OCI-LY1 (cell line): ENCODE results near the gene DMTF1.

Experiments
- EZH2 ChIP-seq: fragments of 200-600 bp; sonication (generic), shearing (Covaris generic); IDR thresholded peaks from 2 replicates; pipeline ENCODE4 v1.8.0; 2017; ENCODE audit warnings: borderline replicate concordance, mixed run types, mild to moderate bottlenecking, antibody characterized with exemption, low read length, moderate library complexity, mixed read lengths
- TF ChIP-seq, protein P1 (sequence below): fragments of 200-600 bp; sonication (generic), shearing (Covaris generic); IDR thresholded peaks from 2 replicates; pipeline ENCODE4 v1.5.1; 2017; ENCODE audit warnings: mild to moderate bottlenecking, antibody characterized with exemption, low read length, moderate library complexity, mixed read lengths

- TF ChIP-seq, protein P1, sequence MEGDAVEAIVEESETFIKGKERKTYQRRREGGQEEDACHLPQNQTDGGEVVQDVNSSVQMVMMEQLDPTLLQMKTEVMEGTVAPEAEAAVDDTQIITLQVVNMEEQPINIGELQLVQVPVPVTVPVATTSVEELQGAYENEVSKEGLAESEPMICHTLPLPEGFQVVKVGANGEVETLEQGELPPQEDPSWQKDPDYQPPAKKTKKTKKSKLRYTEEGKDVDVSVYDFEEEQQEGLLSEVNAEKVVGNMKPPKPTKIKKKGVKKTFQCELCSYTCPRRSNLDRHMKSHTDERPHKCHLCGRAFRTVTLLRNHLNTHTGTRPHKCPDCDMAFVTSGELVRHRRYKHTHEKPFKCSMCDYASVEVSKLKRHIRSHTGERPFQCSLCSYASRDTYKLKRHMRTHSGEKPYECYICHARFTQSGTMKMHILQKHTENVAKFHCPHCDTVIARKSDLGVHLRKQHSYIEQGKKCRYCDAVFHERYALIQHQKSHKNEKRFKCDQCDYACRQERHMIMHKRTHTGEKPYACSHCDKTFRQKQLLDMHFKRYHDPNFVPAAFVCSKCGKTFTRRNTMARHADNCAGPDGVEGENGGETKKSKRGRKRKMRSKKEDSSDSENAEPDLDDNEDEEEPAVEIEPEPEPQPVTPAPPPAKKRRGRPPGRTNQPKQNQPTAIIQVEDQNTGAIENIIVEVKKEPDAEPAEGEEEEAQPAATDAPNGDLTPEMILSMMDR: no peak
- TF ChIP-seq EZH2: no peak
Observed at GRCh38 chr7:87187120-87187519, 34.9 kb downstream of the DMTF1 start.
